Nephron progenitor cell (in vitro differentiated cells): ENCODE data around the gene FRMD5.

Experiments
- DNase-seq: peaks from one replicate; pipeline ENCODE4 v3.0.0; 2021
- H3K27ac Mint-ChIP-seq: 2 replicates; pipeline ENCODE4 v1.8.0; 2021; ENCODE audit warnings: mild to moderate bottlenecking, moderate library complexity, mixed read lengths
- H3K27me3 Mint-ChIP-seq: 2 replicates; pipeline ENCODE4 v1.8.0; 2021; ENCODE audit warnings: mild to moderate bottlenecking, low read depth, mixed read lengths; ENCODE audit not compliant: poor library complexity
- H3K36me3 Mint-ChIP-seq: 2 replicates; pipeline ENCODE4 v1.8.0; 2021; ENCODE audit warnings: low read depth, mixed read lengths
- H3K4me1 Mint-ChIP-seq: 2 replicates; pipeline ENCODE4 v1.8.0; 2021; ENCODE audit warnings: mixed read lengths
- H3K4me3 Mint-ChIP-seq: 2 replicates; pipeline ENCODE4 v1.8.0; 2021; ENCODE audit warnings: mild to moderate bottlenecking, moderate library complexity, mixed read lengths
- H3K9me3 Mint-ChIP-seq: 2 replicates; pipeline ENCODE4 v1.8.0; 2021; ENCODE audit warnings: mild to moderate bottlenecking, moderate library complexity, mixed read lengths
- CTCF ChIP-seq: fragments of 200-600 bp; sonication (generic); IDR thresholded peaks from 2 replicates; pipeline ENCODE4 v1.5.0; 2021; ENCODE audit warnings: antibody characterized with exemption

Gene FRMD5

GRCh38 chr15:44222478-44222877 is 27.4 kb upstream of the FRMD5 start:
- H3K4me3 Mint-ChIP-seq, result no peak overlapping the region
- H3K4me1 Mint-ChIP-seq, result peaks cover 4% of the 10 kb centered on the region
- H3K27ac Mint-ChIP-seq, result no peak overlapping the region
- H3K36me3 Mint-ChIP-seq, result no peaks in the 10 kb centered on the region
- H3K27me3 Mint-ChIP-seq, result peaks cover 4% of the 10 kb centered on the region
- DNase-seq, result no peak
- H3K9me3 Mint-ChIP-seq, result peaks cover 11% of the 10 kb centered on the region
- TF ChIP-seq CTCF, result no peak

GRCh38 chr15:44219073-44219472 is 24.0 kb upstream of the FRMD5 start:
- H3K27me3 Mint-ChIP-seq, result peaks cover 4% of the 10 kb centered on the region
- DNase-seq, result no peak
- TF ChIP-seq CTCF, result no peak
- H3K9me3 Mint-ChIP-seq, result no peaks in the 10 kb centered on the region
- no peak overlapping the region for H3K4me3 Mint-ChIP-seq
- no peaks in the 10 kb centered on the region for H3K36me3 Mint-ChIP-seq
- peaks cover 4% of the 10 kb centered on the region for H3K4me1 Mint-ChIP-seq
- no peak overlapping the region for H3K27ac Mint-ChIP-seq

- DNase-seq, result no peak
- Mint-ChIP-seq H3K27me3 (peaks cover 4% of the 10 kb centered on the region), H3K36me3 (no peaks in the 10 kb centered on the region), H3K27ac (no peak overlapping the region), H3K4me3 (no peak overlapping the region), H3K9me3 (no peaks in the 10 kb centered on the region), H3K4me1 (peaks cover 4% of the 10 kb centered on the region)
- TF ChIP-seq CTCF, result no peak
These were observed 21.9 kb upstream of the FRMD5 start for GRCh38 chr15:44216958-44217357.

- Mint-ChIP-seq H3K36me3 (no peaks in the 10 kb centered on the region), H3K27ac (no peak overlapping the region), H3K4me3 (no peak overlapping the region), H3K4me1 (peaks cover 4% of the 10 kb centered on the region), H3K27me3 (peaks cover 4% of the 10 kb centered on the region), H3K9me3 (no peaks in the 10 kb centered on the region)
- TF ChIP-seq CTCF, result no peak
- no peak for DNase-seq
These were observed 20.5 kb upstream of the FRMD5 start for GRCh38 chr15:44215594-44215993.

GRCh38 chr15:44208956-44209355 is 13.9 kb upstream of the FRMD5 start:
- TF ChIP-seq CTCF, result no peak
- no peaks in the 10 kb centered on the region for H3K36me3 Mint-ChIP-seq
- H3K27ac Mint-ChIP-seq, result no peak overlapping the region
- H3K27me3 Mint-ChIP-seq, result peaks cover 13% of the 10 kb centered on the region
- H3K9me3 Mint-ChIP-seq, result no peaks in the 10 kb centered on the region
- H3K4me1 Mint-ChIP-seq, result no peaks in the 10 kb centered on the region
- DNase-seq, result no peak
- H3K4me3 Mint-ChIP-seq, result no peak overlapping the region

- no peaks in the 10 kb centered on the region for H3K36me3 Mint-ChIP-seq
- peaks cover 13% of the 10 kb centered on the region for H3K27me3 Mint-ChIP-seq
- no peaks in the 10 kb centered on the region for H3K9me3 Mint-ChIP-seq
- no peak overlapping the region for H3K4me3 Mint-ChIP-seq
- TF ChIP-seq CTCF, result no peak
- no peak for DNase-seq
- no peaks in the 10 kb centered on the region for H3K4me1 Mint-ChIP-seq
- no peak overlapping the region for H3K27ac Mint-ChIP-seq
These were observed 12.6 kb upstream of the FRMD5 start for GRCh38 chr15:44207643-44208042.
